ENCODE results near the gene TRIO. TPM values are rescaled to one million over a fixed set of nuclear protein-coding genes. Genes with fewer than 3 reads are reported as not detected.

Gene TRIO
- 330 TPM for total RNA-seq

GRCh38 chr5:14142827-14143545 lies at the start of gene TRIO:
TSS of gene TRIO (plus strand) at chr5:14143342. CDS start at chr5:14143726, 384 bp downstream.

Other genes with a start within 250 kb of the TRIO start
- 0.49 TPM for gene DNAH5, start 198.7 kb upstream of the TRIO start, total RNA-seq

All from camera-type eye (tissue), 1 donor.